HCT116 (cell line): ENCODE results near the gene HDLBP. TPM values are rescaled to one million over a fixed set of nuclear protein-coding genes. Genes with fewer than 3 reads are reported as not detected.

Experiments
- ATAC-seq: fragments of 200-7000 bp; cut with Tn5 transposase; 2 replicates; pipeline ENCODE4 v1.9.1; 2020; ENCODE audit warnings: mild to moderate bottlenecking, moderate library complexity
- BruUV-seq: library from RNA; stranded (reverse); fragments of 400-500 nt; replicated peaks from 2 replicates; lab custom pipeline; 2021; lab: Mats Ljungman, UMichigan
- CTCF ChIA-PET: fragments of 300-600 bp; sonication (Branson Sonifier 250); formaldehyde crosslinking; loops from one replicate; lab custom pipeline; 2021; ENCODE audit warnings: antibody characterized with exemption; lab: Charles Lee
- POLR2A ChIA-PET: fragments of 300-600, 350-600 bp; sonication (Branson Sonifier 250); formaldehyde crosslinking; loops from one replicate; lab custom pipeline; 2021; ENCODE audit warnings: antibody characterized with exemption; lab: Charles Lee
- RAD21 ChIA-PET, 2 experiments: fragments of 300-600 bp; sonication (Branson Sonifier 250); formaldehyde crosslinking; loops; one replicate each; lab custom pipeline; 2023; ENCODE audit warnings: low total read pairs in 2 of 2; ENCODE audit not compliant: uncharacterized antibody in 2 of 2, unreplicated experiment in 2 of 2, low non-redundant PET in 1 of 2; lab: Charles Lee
- DNase-seq: peaks from one replicate; pipeline ENCODE4 v3.0.0-alpha.2; 2010; ENCODE audit warnings: low read depth, low spot score
- H2AFZ ChIP-seq: fragments of 200-600 bp; shearing (Covaris generic), sonication (generic); 2 replicates; pipeline ENCODE4 v1.6.1; 2017; ENCODE audit warnings: low read depth, mixed run types, mixed read lengths, antibody characterized with exemption, low read length; ENCODE audit not compliant: poor library complexity, severe bottlenecking
- H3K27ac ChIP-seq: 2 replicates; pipeline ENCODE4 v1.5.1; 2012; ENCODE audit warnings: low read depth, low read length
- H3K27me3 ChIP-seq: fragments of 200-600 bp; sonication (generic); 2 replicates; pipeline ENCODE4 v1.6.1; 2016; ENCODE audit warnings: mixed run types, low read length, mixed read lengths; ENCODE audit not compliant: insufficient read depth
- H3K36me3 ChIP-seq, 2 experiments: fragments of 200-500 bp in 1 of 2; fragments of 200-600 bp in 1 of 2; sonication (Bioruptor generic) in 1 of 2; sonication (generic) in 1 of 2; 2 replicates each; pipeline versions ENCODE4 v1.5.1 to v1.6.1; 2014 to 2016; ENCODE audit warnings: low read length in 2 of 2, inconsistent platforms in 1 of 2, mixed read lengths in 1 of 2, mixed run types in 1 of 2; ENCODE audit not compliant: insufficient read depth in 2 of 2, control insufficient read depth in 1 of 2
- H3K4me1 ChIP-seq, 2 experiments: fragments of 200-600 bp in 1 of 2; sonication (generic) in 1 of 2; 2 replicates each; pipeline versions ENCODE4 v1.5.1 to v1.6.1; 2012 to 2017; ENCODE audit warnings: low read length in 2 of 2, inconsistent platforms in 1 of 2, mild to moderate bottlenecking in 1 of 2, mixed read lengths in 1 of 2, mixed run types in 1 of 2, moderate library complexity in 1 of 2; ENCODE audit not compliant: insufficient read depth in 2 of 2, control insufficient read depth in 1 of 2
- H3K4me2 ChIP-seq: fragments of 200-600 bp; sonication (generic); 2 replicates; pipeline ENCODE4 v1.6.1; 2017; ENCODE audit warnings: mixed run types, low read length, mixed read lengths
- H3K4me3 ChIP-seq, 2 experiments: fragments of 200-600 bp in 1 of 2; sonication (generic) in 1 of 2; replicated peaks in 1 of 2; 2 replicates each; pipeline ENCODE4 v1.5.1; 2011 to 2016; ENCODE audit warnings: low read length in 2 of 2, control low read depth in 1 of 2, low read depth in 1 of 2, mild to moderate bottlenecking in 1 of 2, mixed read lengths in 1 of 2, mixed run types in 1 of 2
- H3K79me2 ChIP-seq: fragments of 200-600 bp; sonication (generic); 2 replicates; pipeline ENCODE4 v1.6.1; 2017; ENCODE audit warnings: mild to moderate bottlenecking, mixed run types, low read length, moderate library complexity, mixed read lengths; ENCODE audit not compliant: insufficient read depth
- H3K9ac ChIP-seq: fragments of 200-600 bp; sonication (generic); 2 replicates; pipeline ENCODE4 v1.6.1; 2016; ENCODE audit warnings: low read length, mixed read lengths
- H3K9me2 ChIP-seq: fragments of 200-600 bp; sonication (generic), shearing (Covaris generic); 2 replicates; pipeline ENCODE4 v1.6.1; 2017; ENCODE audit warnings: mixed run types, mild to moderate bottlenecking, moderate library complexity; ENCODE audit not compliant: insufficient read depth
- H3K9me3 ChIP-seq, 2 experiments: fragments of 200-500 bp in 1 of 2; fragments of 200-600 bp in 1 of 2; sonication (Bioruptor generic) in 1 of 2; sonication (generic) in 1 of 2; 2 replicates each; pipeline ENCODE4 v1.6.1; 2014 to 2017; ENCODE audit warnings: low read length in 2 of 2, mixed read lengths in 2 of 2, inconsistent platforms in 1 of 2, low read depth in 1 of 2, mild to moderate bottlenecking in 1 of 2, mixed run types in 1 of 2, moderate library complexity in 1 of 2; ENCODE audit not compliant: control insufficient read depth in 1 of 2, insufficient read depth in 1 of 2
- H4K20me1 ChIP-seq: fragments of 200-600 bp; sonication (generic), shearing (Covaris generic); 2 replicates; pipeline ENCODE4 v1.6.1; 2017; ENCODE audit warnings: mixed run types, mild to moderate bottlenecking, moderate library complexity; ENCODE audit not compliant: insufficient read depth
- EZH2phosphoT487 ChIP-seq: fragments of 200-600 bp; IDR thresholded peaks from 2 replicates; pipeline ENCODE4 v1.6.1; 2018; ENCODE audit warnings: antibody characterized with exemption, borderline replicate concordance
- ZBTB33 ChIP-seq: IDR thresholded peaks from 2 replicates; pipeline ENCODE4 v1.6.1; 2011; ENCODE audit warnings: mild to moderate bottlenecking, low read length, moderate library complexity; ENCODE audit not compliant: insufficient replicate concordance; ENCODE audit errors: extremely low read depth
- ZFX ChIP-seq: fragments of 450-650 bp; IDR thresholded peaks from 2 replicates; pipeline ENCODE4 v1.6.1; 2017
- intact Hi-C: fragments of 100-400 bp; cut with micrococcal nuclease; formaldehyde crosslinking; loops from 2 replicates; pipeline ENCODE4 v1.10.0; 2022
- total RNA-seq: library from RNA; stranded (reverse); gene quantifications from one replicate; pipeline ENCODE4 v1.2.1, GENCODE V29; 2021; ENCODE audit not compliant: unreplicated experiment
- TF ChIP-seq, protein P1 (sequence below), 3 experiments: fragments of 200-600 bp in 1 of 3; sonication (generic) in 1 of 3; IDR thresholded peaks in 2 of 3; conservative IDR thresholded peaks in 1 of 3; 2 replicates each; pipeline ENCODE4 v1.5.1; 2012 to 2017; ENCODE audit warnings: low read depth in 2 of 3, low read length in 2 of 3, antibody characterized with exemption in 1 of 3, borderline replicate concordance in 1 of 3, control low read depth in 1 of 3, mild to moderate bottlenecking in 1 of 3, mixed read lengths in 1 of 3, mixed run types in 1 of 3, moderate library complexity in 1 of 3; ENCODE audit not compliant: insufficient read depth in 1 of 3

HDLBP gene
- total RNA-seq, 1 experiment from 2014 or later: 462 TPM

DNA sequence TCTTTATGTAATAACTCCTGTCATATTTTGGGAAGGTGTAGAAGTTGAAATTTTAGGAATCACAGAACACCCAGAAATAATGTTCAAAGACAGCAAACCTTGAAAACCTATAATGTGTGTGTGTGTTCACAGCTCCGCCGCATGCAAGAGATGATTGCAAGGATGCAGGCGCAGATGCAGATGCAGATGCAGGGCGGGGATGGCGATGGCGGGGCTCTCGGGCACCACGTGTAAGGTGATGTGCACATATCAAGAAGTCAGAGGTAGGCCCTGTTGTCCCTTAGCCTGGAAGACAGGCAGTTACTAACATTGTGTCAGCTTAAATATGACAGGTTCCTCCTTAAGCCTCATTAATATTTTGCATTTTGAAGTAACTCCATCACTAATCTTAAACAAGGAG is 34.5 kb upstream of the HDLBP start (continued):
- TF ChIP-seq, protein P1, sequence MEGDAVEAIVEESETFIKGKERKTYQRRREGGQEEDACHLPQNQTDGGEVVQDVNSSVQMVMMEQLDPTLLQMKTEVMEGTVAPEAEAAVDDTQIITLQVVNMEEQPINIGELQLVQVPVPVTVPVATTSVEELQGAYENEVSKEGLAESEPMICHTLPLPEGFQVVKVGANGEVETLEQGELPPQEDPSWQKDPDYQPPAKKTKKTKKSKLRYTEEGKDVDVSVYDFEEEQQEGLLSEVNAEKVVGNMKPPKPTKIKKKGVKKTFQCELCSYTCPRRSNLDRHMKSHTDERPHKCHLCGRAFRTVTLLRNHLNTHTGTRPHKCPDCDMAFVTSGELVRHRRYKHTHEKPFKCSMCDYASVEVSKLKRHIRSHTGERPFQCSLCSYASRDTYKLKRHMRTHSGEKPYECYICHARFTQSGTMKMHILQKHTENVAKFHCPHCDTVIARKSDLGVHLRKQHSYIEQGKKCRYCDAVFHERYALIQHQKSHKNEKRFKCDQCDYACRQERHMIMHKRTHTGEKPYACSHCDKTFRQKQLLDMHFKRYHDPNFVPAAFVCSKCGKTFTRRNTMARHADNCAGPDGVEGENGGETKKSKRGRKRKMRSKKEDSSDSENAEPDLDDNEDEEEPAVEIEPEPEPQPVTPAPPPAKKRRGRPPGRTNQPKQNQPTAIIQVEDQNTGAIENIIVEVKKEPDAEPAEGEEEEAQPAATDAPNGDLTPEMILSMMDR (IDR thresholded peaks at IDR 0.05 in 2 of 3, conservative IDR thresholded peaks at IDR 0.05 in 1 of 3; ENCODE audit: borderline replicate concordance in 1 of 3, insufficient read depth in 1 of 3, low read depth in 2 of 3, low read length in 2 of 3): no peak
- TF ChIP-seq ZFX (no peak), ZBTB33 (no peak)

DNA sequence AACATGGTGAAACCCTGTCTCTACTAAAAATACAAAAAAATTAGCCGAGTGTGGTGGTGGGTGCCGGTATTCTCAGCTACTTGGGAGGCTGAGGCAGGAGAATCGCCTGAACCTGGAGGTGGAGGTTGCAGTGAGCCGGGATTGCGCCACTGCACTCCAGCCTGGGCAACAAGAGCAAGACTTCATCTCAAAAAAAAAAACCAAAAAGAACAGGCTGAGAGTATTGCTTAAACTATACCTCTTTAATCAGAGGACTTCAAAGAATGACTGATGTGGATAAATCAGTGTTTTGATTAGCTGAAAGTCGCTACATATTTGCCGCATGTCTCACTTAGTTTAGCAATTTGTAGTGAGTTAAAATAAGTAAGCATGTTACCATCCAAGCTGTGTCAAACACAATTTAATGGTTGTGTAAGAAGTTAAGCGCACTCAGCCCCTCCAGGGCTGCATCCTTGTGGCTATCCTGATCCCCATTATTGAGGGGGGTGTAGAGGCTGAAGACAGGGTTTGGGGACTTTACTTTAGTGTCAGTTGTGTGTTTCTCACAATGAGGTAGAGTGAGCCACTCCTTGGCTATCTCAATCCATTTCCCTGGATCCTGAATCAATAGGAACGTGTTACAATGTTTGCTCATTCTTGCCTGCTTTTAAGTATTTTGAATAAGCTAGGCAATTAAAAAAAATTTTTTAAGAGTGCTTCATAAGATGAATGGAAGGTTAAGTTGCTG is 29.6 kb upstream of the HDLBP start:
- no peak overlapping the region for H3K4me2 ChIP-seq
- no peak overlapping the region for H3K27ac ChIP-seq
- DNase-seq (no peak), ATAC-seq (no peak)
- H2AFZ ChIP-seq: no peak overlapping the region
- H3K9me2 ChIP-seq: no peaks in the 10 kb centered on the region
- CTCF ChIA-PET: no interaction called here
- no peaks in the 10 kb centered on the region for H3K27me3 ChIP-seq
- no peak overlapping the region for H3K9ac ChIP-seq
- intact Hi-C loops: no loop called here
- H3K4me1 ChIP-seq: no peaks in the 10 kb centered on the region
- H3K9me3 ChIP-seq: no peaks in the 10 kb centered on the region
- TF ChIP-seq EZH2phosphoT487: no peak
- H3K4me3 ChIP-seq: no peak overlapping the region
- no TSS peak for BruUV-seq
- POLR2A ChIA-PET: no interaction called here
- peaks cover 32% of the 10 kb centered on the region for H3K79me2 ChIP-seq
- RAD21 ChIA-PET: no interaction called here
- peaks cover 11% of the 10 kb centered on the region; the same call in 1 of the 2 replicates for H4K20me1 ChIP-seq
- peaks cover 76 to 83% of the 10 kb centered on the region in 2 experiments for H3K36me3 ChIP-seq
